Retinal pigment epithelial cell (primary cell): ENCODE data around the gene SLC35A1.
"Not testable (repeated sequence)": the region's sequence is repeated elsewhere in the genome, so short reads cannot be mapped to it uniquely, and the experiment has no call there.

Source experiments
- DNase-seq: peaks from one replicate; pipeline ENCODE4 v3.0.0-alpha.2; 2010; ENCODE audit warnings: low read depth
- H3K4me3 ChIP-seq: 2 replicates; pipeline ENCODE4 v1.5.1; 2011; ENCODE audit warnings: mild to moderate bottlenecking, low read length, control low read depth, moderate library complexity
- CTCF ChIP-seq: conservative IDR thresholded peaks from 2 replicates; pipeline ENCODE4 v1.5.1; 2011; ENCODE audit warnings: low read depth, low read length, control low read depth, inconsistent platforms

Gene SLC35A1

GRCh38 chr6:87465051-87465450, 7.7 kb upstream of the SLC35A1 start:
- H3K4me3 ChIP-seq, result no peak overlapping the region
- TF ChIP-seq CTCF, result no peak
- DNase-seq, result no peak

GRCh38 chr6:87473419-87473903, 687 bp downstream of the SLC35A1 start:
- TF ChIP-seq CTCF, result no peak
- peak overlapping the region; percentile 90 for H3K4me3 ChIP-seq
- DNase-seq, result peak; percentile 15

- no peak overlapping the region for H3K4me3 ChIP-seq
- DNase-seq, result no peak
- no peak for TF ChIP-seq CTCF
Observed at GRCh38 chr6:87481931-87482330, 9.2 kb downstream of the SLC35A1 start.

GRCh38 chr6:87482366-87482765, 9.6 kb downstream of the SLC35A1 start:
- no peak for TF ChIP-seq CTCF
- no peak overlapping the region for H3K4me3 ChIP-seq
- DNase-seq, result no peak

GRCh38 chr6:87483929-87484328, 11.2 kb downstream of the SLC35A1 start:
- no peak for DNase-seq
- H3K4me3 ChIP-seq, result no peak overlapping the region
- no peak for TF ChIP-seq CTCF

- no peak for DNase-seq
- no peak overlapping the region for H3K4me3 ChIP-seq
- no peak for TF ChIP-seq CTCF
Observed at GRCh38 chr6:87484491-87484890, 11.7 kb downstream of the SLC35A1 start.

- no peak overlapping the region for H3K4me3 ChIP-seq
- no peak for TF ChIP-seq CTCF
- DNase-seq, result no peak
Observed at GRCh38 chr6:87487555-87487954, 14.8 kb downstream of the SLC35A1 start.

GRCh38 chr6:87489326-87489725, 16.6 kb downstream of the SLC35A1 start:
- not testable (repeated sequence) for H3K4me3 ChIP-seq, DNase-seq
